Right lobe of liver (tissue), 4 donors: ENCODE results near the gene KLF11.

ENCODE experiments used
- CTCF ChIP-seq, 4 donors: fragments of 200-600 bp in 3 of 4; fragments of 450-650 bp in 1 of 4; IDR thresholded peaks; one replicate each; pipeline versions ENCODE4 v1.5.1 to v1.8.0; 2016 to 2022; ENCODE audit warnings: antibody characterized with exemption in 4 of 4, mild to moderate bottlenecking in 2 of 4
- POLR2A ChIP-seq: fragments of 450-650 bp; IDR thresholded peaks from one replicate; pipeline ENCODE4 v1.6.1; 2017; ENCODE audit warnings: antibody characterized with exemption, mild to moderate bottlenecking
- donor health status: DM: no; HTN: no; CAD: no.
- donor health status: DM: no; HTN: no; CAD: no.
- donor health status: DM: no; HTN: yes; CAD: no.

- TF ChIP-seq CTCF (IDR thresholded peaks at IDR 0.05) = no peak
- no peak for TF ChIP-seq POLR2A
These were observed 51.8 kb downstream of the KLF11 start for GRCh38 chr2:10095175-10095574.
